ENCODE results near the gene E2F4.

Gene E2F4

DNA sequence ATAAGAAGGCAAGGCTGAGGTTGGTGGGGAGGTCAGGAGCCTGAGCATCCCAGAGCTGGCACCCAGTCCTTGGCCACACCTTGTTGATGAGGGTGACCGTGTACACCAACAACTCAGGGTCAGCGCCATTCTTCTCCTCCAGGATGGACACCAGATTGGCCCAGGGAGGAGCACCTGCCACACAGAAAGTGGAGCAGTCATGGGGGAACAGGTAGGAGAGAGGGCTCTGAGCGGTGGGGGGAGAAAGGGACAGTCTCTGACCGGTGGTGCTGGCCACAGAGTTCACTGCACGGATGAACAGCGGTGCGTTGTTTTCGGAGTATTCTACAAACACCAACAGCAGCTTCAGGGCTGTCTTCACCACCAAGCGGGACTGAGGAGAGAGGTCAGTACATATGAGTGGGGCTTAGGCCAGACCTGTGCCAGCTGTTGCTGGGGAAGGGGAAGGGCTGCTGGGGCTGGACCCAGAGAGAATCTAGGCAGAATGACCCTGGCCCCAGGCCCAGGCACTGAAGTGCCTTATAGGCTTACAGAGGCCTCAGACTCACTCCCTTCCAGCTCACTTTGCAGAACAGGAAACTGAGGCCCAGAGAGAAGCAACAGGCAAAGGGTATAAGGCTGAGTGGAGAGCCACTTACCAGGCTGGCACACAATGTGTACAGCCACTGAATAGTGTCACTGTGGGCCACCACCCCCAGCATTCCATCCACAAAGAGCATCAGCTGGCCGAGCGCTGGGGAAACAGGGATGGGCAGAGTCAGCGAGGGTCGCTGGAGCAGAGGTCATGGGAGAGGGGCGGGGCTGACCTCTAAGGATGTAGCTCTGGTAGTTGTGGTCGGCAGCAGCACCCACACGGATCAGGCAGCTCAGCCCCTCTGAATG, 45.7 kb downstream of the E2F4 start:
- no peak for DNase-seq

GRCh38 chr16:67238278-67238575, 46.3 kb downstream of the E2F4 start:
- DNase-seq, result no peak

DNA sequence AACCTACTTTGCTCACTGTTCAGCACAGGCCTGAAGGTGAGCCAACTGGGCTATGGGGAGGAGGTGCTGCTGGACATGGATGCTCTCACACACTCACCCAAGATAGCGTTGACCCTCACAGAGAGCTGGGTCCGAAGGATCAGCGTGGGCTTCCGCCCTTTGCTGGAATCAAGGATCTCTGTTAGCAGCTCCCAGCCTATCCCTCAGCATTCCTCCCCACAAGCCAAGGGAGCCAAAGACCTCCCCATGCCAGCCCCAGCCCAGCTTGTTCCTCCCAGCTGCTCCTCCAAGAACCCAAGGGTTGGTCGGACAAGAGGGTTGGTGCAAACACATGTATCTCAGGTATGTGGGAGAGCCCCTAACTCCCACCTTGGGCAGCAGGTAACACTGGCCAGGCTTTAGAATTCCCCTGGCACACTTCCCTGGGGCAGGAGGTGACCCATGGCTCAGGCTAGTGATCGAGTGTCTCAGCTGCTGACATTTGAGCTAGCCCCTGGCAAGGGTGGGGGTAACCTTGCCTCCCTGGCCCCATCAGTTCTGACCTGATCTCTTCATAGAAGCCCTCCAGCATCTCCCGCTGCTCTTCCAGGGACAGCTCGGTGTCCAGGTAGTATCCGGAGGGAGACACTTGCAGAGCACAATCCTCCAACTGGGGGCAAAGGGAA, 47.0 kb downstream of the E2F4 start:
- DNase-seq, result no peak

DNA sequence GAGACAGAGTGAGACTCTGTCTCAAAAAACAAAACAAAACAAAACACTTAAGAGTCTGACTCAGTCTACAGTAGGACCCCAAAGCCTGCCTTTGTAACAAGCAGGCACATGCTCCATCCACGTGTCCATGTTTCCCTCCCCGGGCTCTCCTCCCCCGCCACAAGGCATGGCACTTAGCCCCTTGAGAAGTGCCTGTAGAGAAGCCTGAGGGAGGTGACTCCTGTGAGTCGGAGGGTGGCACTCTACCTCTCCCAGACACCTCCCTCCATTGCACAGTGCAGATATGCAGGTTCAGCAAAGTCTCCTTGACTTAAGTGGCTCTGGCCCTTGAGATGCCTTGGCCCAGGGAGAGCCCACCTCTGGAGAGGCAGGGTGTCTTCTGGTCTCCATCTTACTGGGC, 48.6 kb downstream of the E2F4 start:
- no peak for DNase-seq

- no peak for DNase-seq
These were observed 49.3 kb downstream of the E2F4 start for GRCh38 chr16:67241008-67241900.

DNA sequence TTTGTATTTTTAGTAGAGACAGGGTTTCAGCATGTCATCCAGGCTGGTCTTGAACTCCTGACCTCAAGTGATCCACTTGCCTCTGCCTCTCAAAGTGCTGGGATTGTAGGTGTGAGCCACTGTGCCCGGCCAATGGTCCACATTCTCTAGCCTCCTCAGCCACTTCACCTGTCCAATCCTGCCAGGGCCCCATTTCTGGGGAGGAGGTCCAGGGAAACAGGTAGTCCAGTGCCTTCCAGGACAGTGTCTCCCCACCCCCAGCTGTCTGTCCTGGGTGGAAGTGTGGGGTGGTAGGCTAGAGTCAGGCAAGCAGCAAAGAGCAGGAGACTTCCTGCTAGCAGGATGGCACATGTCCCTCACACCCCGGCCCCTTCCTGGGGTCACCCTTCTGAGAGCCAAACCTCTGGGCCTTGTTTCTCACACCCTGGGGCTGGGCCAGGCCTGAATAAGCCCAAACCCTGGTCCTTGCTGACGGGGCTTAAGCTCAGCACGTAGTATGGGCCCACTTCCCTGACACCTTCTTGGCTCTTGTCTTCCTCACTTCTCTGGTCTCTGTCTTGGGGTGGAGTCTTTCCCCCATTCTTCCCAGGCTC, 50.3 kb downstream of the E2F4 start:
- DNase-seq, result no peak

- DNase-seq, result no peak
These were observed 51.5 kb downstream of the E2F4 start for GRCh38 chr16:67243481-67243880.

GRCh38 chr16:67244387-67245185, 52.6 kb downstream of the E2F4 start:
- DNase-seq, result no peak

DNA sequence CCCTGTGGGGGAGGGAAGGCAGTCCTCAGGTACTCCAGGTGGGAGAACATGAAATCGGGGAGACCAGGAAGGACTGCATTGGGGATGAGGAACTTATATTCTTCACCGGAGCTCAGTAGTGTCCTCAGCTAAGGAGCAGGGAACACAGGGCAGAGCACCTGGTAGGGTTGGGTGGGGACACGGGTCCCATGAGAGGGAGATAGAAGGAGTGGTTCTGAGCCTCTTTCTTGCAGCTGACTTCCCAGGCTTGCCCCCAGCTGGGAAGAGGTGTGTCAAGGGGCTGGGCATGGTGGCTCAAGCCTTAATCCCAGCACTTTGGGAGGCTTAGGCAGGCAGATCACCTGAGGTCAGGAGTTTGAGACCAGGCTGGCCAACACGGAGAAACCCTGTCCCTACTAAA, 53.2 kb downstream of the E2F4 start:
- no peak for DNase-seq

DNA sequence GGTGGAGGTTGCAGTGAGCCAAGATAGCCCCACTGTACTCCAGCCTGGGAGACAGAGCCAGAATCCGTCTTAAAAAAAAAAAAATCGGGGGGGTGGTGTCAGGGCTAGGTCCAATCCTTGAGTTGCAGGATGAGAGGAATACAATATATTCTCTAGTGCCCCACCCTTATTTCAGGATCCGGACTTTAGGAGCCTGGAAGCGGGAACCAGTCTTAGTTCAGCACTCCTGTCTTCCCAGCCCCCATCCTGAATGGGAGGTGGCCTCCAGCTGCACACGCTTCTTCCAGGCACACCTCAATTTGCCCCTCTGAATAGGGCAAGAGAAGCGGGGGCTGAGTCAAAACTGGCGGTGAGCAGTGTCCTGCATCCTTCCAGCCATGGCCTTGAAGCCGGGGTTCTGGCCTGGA, 53.7 kb downstream of the E2F4 start:
- no peak for DNase-seq

- no peak for DNase-seq
These were observed 54.3 kb downstream of the E2F4 start for GRCh38 chr16:67246081-67246755.

DNA sequence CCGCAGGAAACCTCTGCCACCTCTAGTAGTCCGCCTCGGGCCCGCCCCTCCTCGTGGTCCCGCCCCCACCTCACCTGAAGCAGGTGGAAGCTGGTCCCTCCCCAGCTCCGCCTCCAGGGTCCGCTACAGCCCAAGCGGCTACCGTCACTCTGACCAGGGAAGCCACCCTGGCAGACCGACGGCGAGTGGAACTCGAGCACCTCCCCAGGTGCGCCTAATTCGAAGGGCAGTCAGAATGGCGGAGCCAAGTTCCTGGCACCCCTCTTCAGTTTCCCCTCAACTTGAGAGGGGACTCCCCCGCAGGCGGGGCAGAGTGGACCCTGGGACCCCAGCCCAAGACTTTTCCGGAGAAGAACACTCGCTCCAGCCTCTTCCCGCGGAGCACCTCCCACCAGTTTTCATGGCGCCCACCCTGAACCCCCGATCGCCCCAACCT, 54.8 kb downstream of the E2F4 start:
- DNase-seq, result no peak

- peak; percentile 65 for DNase-seq
These were observed 55.5 kb downstream of the E2F4 start, which contains the start of gene FHOD1 for GRCh38 chr16:67247192-67248072. Gene FHOD1, minus strand, starts transcription at chr16:67247481. Its CDS starts 71 bp downstream, at chr16:67247410.

DNA sequence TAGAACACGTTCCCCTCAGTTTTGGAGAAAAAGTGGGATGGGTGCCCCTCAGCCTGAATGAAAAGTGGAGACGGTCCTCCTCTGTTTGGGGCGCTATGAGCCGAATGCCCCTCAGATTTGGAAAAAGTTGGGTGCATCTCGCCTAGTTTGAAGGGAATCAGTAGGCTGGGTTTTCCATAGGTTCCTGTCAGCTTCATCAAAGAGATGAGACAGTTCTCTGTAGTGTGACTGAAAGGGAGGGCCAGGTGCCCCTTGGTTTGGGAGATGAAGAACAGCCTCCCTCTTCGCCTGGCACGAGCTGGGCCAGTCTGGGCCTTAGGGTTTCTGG, 56.1 kb downstream of the E2F4 start:
- DNase-seq, result no peak

All from NCI-H1092 (cell line).